LNCaP clone FGC (cell line): Measurements from ENCODE around the gene CDC25C.
"Not testable (repeated sequence)": the region's sequence is repeated elsewhere in the genome, so short reads cannot be mapped to it uniquely, and the experiment has no call there.

Experiments
- DNase-seq: peaks from one replicate; pipeline ENCODE4 v3.0.0-alpha.2; 2011; ENCODE audit warnings: low read depth
- H3K4me3 ChIP-seq: 2 replicates; pipeline ENCODE4 v1.5.1; 2011; ENCODE audit warnings: mild to moderate bottlenecking, low read depth, low read length, control low read depth
- TF ChIP-seq, protein P1 (sequence below): IDR thresholded peaks from 2 replicates; pipeline ENCODE4 v1.5.1; 2012; ENCODE audit warnings: mild to moderate bottlenecking; ENCODE audit not compliant: control insufficient read depth, insufficient read depth; ENCODE audit errors: extremely low read depth

The CDC25C gene

GRCh38 chr5:138252944-138253343 lies 78.7 kb downstream of the CDC25C start:
- TF ChIP-seq, protein P1, sequence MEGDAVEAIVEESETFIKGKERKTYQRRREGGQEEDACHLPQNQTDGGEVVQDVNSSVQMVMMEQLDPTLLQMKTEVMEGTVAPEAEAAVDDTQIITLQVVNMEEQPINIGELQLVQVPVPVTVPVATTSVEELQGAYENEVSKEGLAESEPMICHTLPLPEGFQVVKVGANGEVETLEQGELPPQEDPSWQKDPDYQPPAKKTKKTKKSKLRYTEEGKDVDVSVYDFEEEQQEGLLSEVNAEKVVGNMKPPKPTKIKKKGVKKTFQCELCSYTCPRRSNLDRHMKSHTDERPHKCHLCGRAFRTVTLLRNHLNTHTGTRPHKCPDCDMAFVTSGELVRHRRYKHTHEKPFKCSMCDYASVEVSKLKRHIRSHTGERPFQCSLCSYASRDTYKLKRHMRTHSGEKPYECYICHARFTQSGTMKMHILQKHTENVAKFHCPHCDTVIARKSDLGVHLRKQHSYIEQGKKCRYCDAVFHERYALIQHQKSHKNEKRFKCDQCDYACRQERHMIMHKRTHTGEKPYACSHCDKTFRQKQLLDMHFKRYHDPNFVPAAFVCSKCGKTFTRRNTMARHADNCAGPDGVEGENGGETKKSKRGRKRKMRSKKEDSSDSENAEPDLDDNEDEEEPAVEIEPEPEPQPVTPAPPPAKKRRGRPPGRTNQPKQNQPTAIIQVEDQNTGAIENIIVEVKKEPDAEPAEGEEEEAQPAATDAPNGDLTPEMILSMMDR, result no peak
- DNase-seq, result no peak
- H3K4me3 ChIP-seq, result no peak overlapping the region

- not testable (repeated sequence) for H3K4me3 ChIP-seq, DNase-seq
These were observed 83.8 kb downstream of the CDC25C start for GRCh38 chr5:138247800-138248199.

DNA sequence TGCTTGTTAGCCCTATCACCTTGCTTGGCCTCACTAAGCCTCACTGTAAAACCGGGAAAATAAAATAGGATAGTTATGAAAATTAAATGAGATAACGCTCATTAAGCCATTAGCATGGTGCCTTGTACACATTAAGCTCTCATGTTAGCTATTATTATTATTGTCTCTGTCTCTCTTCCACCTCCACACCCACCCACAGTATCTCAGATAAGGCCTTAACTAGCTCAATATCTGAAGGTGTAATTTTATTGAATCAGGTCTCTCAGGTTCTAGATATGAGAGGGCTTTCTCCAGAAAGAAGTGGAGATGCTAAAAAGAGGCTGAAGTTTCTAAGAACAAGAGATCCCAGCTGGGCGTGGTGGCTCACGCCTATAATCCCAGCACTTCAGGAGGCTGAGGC lies 84.8 kb downstream of the CDC25C start:
- TF ChIP-seq, protein P1, result no peak
- no peak overlapping the region for H3K4me3 ChIP-seq
- no peak for DNase-seq

DNA sequence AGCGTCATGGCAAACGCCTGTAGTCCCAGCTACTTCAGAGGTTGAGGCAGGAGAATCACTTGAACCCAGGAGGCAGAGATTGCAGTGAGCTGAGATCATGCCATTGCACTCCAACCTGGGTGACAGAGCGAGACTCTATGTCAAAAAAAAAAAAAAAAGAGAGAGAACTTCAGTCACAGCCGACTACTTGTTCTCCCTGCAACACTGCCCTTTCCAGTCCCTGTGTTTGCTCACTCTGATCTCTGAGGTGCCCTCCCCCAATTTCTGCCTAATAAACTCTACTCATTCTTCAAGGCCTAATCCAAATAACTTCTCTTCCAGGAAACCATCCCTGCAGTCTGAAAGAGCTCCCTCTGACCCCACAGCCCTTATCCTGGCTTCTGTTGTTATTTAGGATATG lies 85.3 kb downstream of the CDC25C start:
- H3K4me3 ChIP-seq, result no peak overlapping the region
- TF ChIP-seq, protein P1, result no peak
- DNase-seq, result no peak

DNA sequence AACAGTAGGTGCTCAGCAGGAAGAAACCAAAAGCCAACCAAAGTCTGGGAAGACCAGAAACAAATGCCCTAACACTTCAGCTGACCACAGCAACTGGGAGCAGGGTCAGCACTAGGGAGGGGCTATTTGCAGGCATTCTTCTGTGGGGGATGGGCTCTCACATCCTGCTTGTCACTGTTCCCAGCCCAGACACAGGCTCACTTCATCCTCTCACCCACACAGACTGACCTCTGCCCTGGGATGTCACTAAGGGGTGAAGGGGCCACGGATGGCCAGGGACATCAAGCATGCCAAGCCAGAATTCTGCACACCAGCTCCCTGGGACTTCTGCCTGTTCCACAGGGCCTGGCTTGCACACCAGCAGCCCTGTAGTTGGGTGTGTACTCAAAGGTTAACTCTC lies 85.9 kb downstream of the CDC25C start:
- TF ChIP-seq, protein P1, result no peak
- no peak overlapping the region for H3K4me3 ChIP-seq
- DNase-seq, result no peak

DNA sequence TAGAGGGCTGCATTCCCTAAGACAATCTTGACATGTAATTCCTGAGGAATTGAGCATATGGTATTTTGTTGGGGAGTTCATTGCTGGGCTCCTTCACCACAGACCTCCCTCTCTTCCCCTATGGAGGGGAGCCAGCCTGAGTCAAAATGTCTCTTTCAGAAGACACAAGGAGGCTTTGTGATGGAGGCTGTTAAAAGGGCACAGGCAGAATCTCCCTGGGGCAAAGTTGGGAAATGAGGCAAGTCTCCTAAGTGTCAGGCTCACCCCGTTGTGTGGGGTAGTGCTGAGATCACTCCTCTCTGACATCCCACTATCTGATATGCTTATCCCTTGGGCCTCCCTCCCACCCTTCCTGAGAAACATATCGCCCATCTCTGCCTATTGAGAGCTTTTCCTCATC lies 87.8 kb downstream of the CDC25C start:
- no peak overlapping the region for H3K4me3 ChIP-seq
- TF ChIP-seq, protein P1, result no peak
- no peak for DNase-seq

GRCh38 chr5:138241688-138242571 lies 89.7 kb downstream of the CDC25C start:
- H3K4me3 ChIP-seq, result no peak overlapping the region
- TF ChIP-seq, protein P1, result no peak
- no peak for DNase-seq
